Measurements from ENCODE around the gene INPP4A. TPM values are rescaled to one million over a fixed set of nuclear protein-coding genes. Genes with fewer than 3 reads are reported as not detected.

Gene INPP4A
- total and polyA plus RNA-seq, 9 of the 15 experiments (the other 6 are each of a cell fraction or from before 2014, with no cell fraction given), result 1.8 to 15.7 (median 8.3) TPM

- TF ChIP-seq KDM4B (IDR thresholded peaks at IDR 0.05; ENCODE audit: borderline replicate concordance in 2 of 2, low read depth in 1 of 2), result no peak
- no peak for TF ChIP-seq U2AF2 (optimal IDR thresholded peaks at IDR 0.05; ENCODE audit: low read depth, low read length)
- TF ChIP-seq ZBTB17 (CRISPR knock-in tag; IDR thresholded peaks at IDR 0.05), result no peak
- peak; percentile 55 for TF ChIP-seq MEIS2 (IDR thresholded peaks at IDR 0.05; ENCODE audit: partially characterized antibody)
- no peak for TF ChIP-seq XRCC3 (IDR thresholded peaks at IDR 0.05)
- no peak for TF ChIP-seq NCOA6 (IDR thresholded peaks at IDR 0.05)
- no peak for TF ChIP-seq CHD2 (IDR thresholded peaks at IDR 0.05; ENCODE audit: low read depth, low read length)
- no peak for TF ChIP-seq MYNN (IDR thresholded peaks at IDR 0.05)
- TF ChIP-seq MYNN (CRISPR knock-in tag; IDR thresholded peaks at IDR 0.05), result no peak
- no peak for TF ChIP-seq PHB2 (IDR thresholded peaks at IDR 0.05; ENCODE audit: low read depth)
- no peak for TF ChIP-seq MTA1 (IDR thresholded peaks at IDR 0.05; ENCODE audit: borderline replicate concordance)
- TF ChIP-seq NCOA1 (IDR thresholded peaks at IDR 0.05; ENCODE audit: low read depth), result no peak
- no peak for TF ChIP-seq DDX20 (tag; IDR thresholded peaks at IDR 0.05; ENCODE audit: low read depth)
- TF ChIP-seq U2AF1 (optimal IDR thresholded peaks at IDR 0.05; ENCODE audit: low read depth, low read length), result no peak
- peak; percentile 41; the same call in 1 of the 2 replicates for TF ChIP-seq TRIM28 (IDR thresholded peaks at IDR 0.05)
- TF ChIP-seq, protein P1, sequence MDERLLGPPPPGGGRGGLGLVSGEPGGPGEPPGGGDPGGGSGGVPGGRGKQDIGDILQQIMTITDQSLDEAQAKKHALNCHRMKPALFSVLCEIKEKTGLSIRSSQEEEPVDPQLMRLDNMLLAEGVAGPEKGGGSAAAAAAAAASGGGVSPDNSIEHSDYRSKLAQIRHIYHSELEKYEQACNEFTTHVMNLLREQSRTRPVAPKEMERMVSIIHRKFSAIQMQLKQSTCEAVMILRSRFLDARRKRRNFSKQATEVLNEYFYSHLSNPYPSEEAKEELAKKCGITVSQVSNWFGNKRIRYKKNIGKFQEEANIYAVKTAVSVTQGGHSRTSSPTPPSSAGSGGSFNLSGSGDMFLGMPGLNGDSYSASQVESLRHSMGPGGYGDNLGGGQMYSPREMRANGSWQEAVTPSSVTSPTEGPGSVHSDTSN (CRISPR knock-in tag; IDR thresholded peaks at IDR 0.05; ENCODE audit: low read depth), result no peak
- TF ChIP-seq, protein P1 (tag; conservative IDR thresholded peaks at IDR 0.05; ENCODE audit: low read depth), result no peak
- TF ChIP-seq, protein P2, sequence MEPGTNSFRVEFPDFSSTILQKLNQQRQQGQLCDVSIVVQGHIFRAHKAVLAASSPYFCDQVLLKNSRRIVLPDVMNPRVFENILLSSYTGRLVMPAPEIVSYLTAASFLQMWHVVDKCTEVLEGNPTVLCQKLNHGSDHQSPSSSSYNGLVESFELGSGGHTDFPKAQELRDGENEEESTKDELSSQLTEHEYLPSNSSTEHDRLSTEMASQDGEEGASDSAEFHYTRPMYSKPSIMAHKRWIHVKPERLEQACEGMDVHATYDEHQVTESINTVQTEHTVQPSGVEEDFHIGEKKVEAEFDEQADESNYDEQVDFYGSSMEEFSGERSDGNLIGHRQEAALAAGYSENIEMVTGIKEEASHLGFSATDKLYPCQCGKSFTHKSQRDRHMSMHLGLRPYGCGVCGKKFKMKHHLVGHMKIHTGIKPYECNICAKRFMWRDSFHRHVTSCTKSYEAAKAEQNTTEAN (CRISPR knock-in tag; IDR thresholded peaks at IDR 0.05), result no peak
- TF ChIP-seq ZFP36 (IDR thresholded peaks at IDR 0.05; ENCODE audit: low read depth, low read length, partially characterized antibody), result no peak
- TF ChIP-seq RUNX1 (IDR thresholded peaks at IDR 0.05; ENCODE audit: low read depth), result no peak
- TF ChIP-seq CAMTA2 (CRISPR knock-in tag; conservative IDR thresholded peaks at IDR 0.05), result no peak
- no peak for TF ChIP-seq TARDBP (IDR thresholded peaks at IDR 0.05)
- TF ChIP-seq, protein P3, sequence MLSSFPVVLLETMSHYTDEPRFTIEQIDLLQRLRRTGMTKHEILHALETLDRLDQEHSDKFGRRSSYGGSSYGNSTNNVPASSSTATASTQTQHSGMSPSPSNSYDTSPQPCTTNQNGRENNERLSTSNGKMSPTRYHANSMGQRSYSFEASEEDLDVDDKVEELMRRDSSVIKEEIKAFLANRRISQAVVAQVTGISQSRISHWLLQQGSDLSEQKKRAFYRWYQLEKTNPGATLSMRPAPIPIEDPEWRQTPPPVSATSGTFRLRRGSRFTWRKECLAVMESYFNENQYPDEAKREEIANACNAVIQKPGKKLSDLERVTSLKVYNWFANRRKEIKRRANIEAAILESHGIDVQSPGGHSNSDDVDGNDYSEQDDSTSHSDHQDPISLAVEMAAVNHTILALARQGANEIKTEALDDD (IDR thresholded peaks at IDR 0.05), result peak; percentile 92
These were observed 115.7 kb downstream of the INPP4A start (continued) for GRCh38 chr2:98560256-98560771.
